Measurements from ENCODE around the gene TMBIM6.
"Not testable (repeated sequence)": the region's sequence is repeated elsewhere in the genome, so short reads cannot be mapped to it uniquely, and the experiment has no call there.

The TMBIM6 gene

GRCh38 chr12:49766115-49766455, 24.7 kb downstream of the TMBIM6 start:
- intact Hi-C loops (cut with DNase I) = no loop called here
- no peak for DNase-seq

- intact Hi-C loops (cut with DNase I) = no loop called here
- no peak for DNase-seq
Measured at GRCh38 chr12:49767333-49767732, 26.0 kb downstream of the TMBIM6 start.

DNA sequence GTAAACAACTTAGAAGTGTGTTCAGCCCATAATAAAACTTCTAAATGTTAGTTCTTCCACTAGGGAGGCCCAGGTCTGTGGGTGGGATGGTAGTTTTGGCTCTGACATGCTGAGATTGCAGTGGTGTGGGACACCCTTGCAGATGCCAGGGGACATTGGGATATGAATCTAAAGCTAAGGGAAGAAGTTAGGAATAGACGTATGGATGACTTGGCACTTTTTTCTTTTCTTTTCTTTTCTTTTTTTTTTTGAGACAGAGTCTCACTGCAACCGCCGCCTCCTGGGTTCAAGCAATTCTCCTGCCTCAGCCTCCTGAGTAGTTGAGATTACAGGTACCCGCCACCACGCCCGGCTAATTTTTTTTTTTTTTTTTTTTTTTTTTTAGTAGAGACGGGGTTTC, 31.7 kb downstream of the TMBIM6 start:
- DNase-seq; intact Hi-C loops (cut with DNase I): not testable (repeated sequence)

GRCh38 chr12:49776413-49776812, 35.1 kb downstream of the TMBIM6 start:
- peak; percentile 55 to 97 (median 74) for DNase-seq
- intact Hi-C loops (cut with DNase I) = loop anchor here (1.0 kb wide), 1 partner anchor 63 kb away; no protein-coding TSS in a partner anchor

- intact Hi-C loops (cut with DNase I) = loop anchor here (1.0 kb wide), 1 partner anchor 62 kb away; no protein-coding TSS in a partner anchor
- peak in 1 of 10 donors; percentile 65 for DNase-seq
Measured at GRCh38 chr12:49776858-49777257, 35.5 kb downstream of the TMBIM6 start.

DNA sequence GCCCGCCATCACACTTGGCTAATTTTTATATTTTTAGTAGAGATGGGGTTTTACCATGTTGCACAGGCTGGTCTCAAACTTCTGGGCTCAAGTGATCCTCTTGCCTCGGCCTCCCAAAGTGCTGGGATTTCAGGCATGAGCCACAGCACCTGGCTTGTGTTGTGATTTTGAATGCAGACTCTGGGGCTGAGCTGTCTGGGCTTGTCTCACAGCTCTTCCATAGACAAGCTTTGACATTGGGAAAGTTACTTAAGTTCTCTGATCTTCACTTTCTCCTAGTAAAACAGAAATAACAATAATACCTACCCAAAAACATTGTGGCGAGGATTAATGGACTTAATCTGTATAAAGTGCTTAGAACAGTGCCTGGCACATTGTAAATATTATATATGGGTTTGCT, 36.0 kb downstream of the TMBIM6 start:
- no peak for DNase-seq
- intact Hi-C loops (cut with DNase I) = no loop called here

DNA sequence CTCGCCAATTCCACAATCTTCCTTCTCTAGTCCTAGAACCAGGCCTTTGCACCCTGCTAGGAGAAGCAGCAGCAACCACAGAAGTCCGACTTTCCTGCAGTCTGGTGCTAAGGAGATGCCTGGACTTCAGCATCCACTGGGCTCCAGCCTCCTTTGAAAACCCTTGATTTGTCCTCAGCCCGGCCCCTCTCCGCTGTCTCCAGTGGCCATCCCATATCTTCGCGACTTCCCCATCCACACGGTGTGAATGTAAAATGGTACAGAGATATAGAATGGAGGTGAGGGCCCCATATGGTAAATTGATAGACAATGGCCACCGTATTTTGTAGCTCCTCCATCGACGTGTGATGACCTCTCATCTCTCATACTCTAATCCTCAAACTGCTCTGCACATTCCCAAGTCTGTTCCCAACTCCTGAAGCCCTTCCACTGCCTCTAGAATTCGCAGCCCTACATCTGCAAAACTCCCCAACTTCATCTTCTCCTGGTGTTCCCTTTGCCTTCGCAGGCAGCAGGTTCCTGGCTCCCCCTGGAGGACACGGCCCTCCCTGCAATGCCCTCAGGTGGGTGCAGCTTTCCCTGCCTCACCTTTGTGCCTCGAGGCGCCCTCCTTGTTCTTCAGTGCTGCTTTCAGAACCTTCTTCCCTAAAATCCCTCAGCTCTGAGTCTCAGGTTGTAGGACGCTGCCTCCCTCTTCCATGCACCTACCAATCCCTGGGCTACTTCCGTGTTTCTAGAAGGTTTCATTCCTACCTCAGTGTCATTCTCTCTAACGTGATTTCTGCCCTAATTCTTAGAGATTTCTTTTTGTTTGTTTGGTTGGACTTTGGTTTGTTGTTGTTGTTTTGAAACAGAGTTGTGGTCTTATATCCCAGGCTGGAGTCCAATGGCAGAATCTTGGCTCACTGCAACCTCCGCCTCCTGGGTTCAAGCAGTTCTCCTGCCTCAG, 36.7 kb downstream of the TMBIM6 start:
- intact Hi-C loops (cut with DNase I) = no loop called here
- peak in 8 of 10 donors; percentile 35 to 91 (median 58) for DNase-seq

GRCh38 chr12:49779581-49779980, 38.2 kb downstream of the TMBIM6 start:
- intact Hi-C loops (cut with DNase I) = no loop called here

GRCh38 chr12:49780914-49781313, 39.6 kb downstream of the TMBIM6 start:
- intact Hi-C loops (cut with DNase I) = not testable (repeated sequence)

More at GRCh38 chr12:49779581-49779980, 38.2 kb downstream of the TMBIM6 start:
- DNase-seq = no peak

DNA sequence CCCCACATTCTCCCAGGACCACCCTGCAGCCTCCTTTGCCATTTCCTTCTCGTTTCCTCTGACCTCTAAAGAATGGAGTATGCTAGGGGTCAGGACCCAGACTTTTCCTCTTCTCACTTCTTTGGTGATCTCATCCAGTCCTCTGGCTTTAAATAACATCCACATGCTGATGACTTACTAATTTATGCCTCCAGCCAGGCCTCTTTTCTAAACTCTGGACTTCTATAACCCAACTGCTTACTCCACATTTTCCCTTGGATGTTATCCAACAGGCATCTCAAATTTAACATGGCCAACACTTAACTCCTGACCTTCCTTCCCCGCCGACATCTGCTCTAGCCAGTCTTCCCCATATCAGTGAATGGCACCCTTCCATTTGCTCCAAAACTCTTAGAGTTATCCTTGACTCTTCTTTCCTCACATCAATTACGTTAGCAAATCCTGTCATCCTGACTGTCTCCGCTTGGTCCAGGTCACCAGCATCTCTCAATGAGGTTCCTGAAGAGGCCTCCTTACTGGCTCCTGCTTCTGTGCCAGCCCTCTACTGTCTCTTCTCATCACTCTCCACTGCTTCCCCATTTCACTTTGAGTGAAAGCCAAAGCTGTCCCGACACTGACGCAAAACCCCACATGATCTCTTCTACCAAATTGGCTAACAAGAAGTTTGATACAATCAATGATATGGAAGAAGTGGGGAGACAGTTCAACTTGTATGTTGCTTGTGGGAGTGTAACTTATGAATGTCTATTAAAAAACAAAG, 42.7 kb downstream of the TMBIM6 start:
- intact Hi-C loops (cut with DNase I) = no loop called here
- peak in 1 of 10 donors; percentile 6 for DNase-seq

More at GRCh38 chr12:49780914-49781313, 39.6 kb downstream of the TMBIM6 start:
- DNase-seq = not testable (repeated sequence)

GRCh38 chr12:49784756-49785409, 43.5 kb downstream of the TMBIM6 start:
- DNase-seq = peak in 1 of 10 donors; percentile 24
- intact Hi-C loops (cut with DNase I) = no loop called here

DNA sequence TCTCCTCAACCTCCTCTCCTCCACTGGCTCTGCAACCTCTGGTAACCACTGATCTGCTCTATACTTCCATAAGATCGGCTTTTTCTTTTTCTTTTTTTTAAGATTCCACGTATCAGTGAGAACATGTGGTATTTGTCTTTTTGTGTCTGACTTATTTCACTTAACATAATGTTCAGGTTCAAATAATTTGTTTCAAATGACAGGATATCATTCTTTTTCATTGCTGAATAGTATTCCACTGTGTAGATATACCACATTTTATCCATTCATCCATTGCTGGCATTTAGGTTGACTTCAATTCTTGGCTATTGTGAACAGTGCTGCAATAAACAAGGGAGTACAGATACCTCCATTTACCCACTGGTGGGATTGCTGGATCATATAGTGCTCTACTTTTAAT, 46.3 kb downstream of the TMBIM6 start:
- intact Hi-C loops (cut with DNase I) = no loop called here
- DNase-seq = no peak

GRCh38 chr12:49789992-49790391, 48.6 kb downstream of the TMBIM6 start:
- intact Hi-C loops (cut with DNase I) = no loop called here
- DNase-seq = peak in 1 of 10 donors; percentile 38

DNA sequence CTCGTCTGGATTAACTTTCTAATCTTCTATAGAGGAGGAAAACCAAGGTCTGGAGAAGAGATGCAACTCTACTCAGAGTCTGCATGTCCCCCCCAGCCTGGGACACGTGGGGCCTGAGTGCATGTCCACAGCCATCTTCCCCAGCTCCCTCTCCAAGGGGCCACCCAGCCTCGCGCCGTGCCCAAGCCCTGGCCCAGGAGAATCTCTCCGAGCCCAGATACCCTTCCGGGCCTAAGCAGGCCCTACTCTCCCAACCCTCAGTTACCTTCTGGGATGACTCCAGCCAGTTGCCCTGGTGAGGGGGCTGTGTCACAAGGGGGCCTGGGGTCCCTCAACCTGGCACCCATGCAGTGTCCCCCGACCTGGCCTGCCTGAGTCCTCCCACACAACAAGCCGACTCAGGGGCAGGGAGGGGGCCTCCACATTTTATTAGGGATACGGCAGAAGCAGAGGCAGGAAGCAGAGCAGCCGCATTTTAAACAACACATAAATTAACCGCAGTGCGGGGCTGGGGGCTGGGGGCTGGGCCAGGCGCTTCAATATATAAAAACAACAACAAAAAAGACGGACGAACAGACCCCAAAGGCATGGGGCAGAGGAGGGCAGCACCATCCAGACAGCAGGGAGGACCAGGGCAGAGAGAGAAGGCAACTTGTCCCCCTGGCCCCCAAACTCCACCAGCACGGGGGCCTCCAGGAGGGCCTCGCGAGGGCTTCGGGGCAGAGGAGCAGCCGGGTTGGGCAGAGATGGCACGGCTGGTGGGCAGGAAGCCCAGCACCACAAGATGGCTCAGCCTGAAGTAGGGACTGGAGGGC, 49.6 kb downstream of the TMBIM6 start:
- intact Hi-C loops (cut with DNase I) = no loop called here
- peak in 1 of 10 donors; percentile 57 for DNase-seq

GRCh38 chr12:49791700-49792099, 50.3 kb downstream of the TMBIM6 start:
- peak in 2 of 10 donors; percentile 48 to 74 for DNase-seq
- intact Hi-C loops (cut with DNase I) = no loop called here

- DNase-seq = peak in 2 of 10 donors; percentile 15 to 68
- intact Hi-C loops (cut with DNase I) = no loop called here
Measured at GRCh38 chr12:49792181-49792970, 51.0 kb downstream of the TMBIM6 start.

DNA sequence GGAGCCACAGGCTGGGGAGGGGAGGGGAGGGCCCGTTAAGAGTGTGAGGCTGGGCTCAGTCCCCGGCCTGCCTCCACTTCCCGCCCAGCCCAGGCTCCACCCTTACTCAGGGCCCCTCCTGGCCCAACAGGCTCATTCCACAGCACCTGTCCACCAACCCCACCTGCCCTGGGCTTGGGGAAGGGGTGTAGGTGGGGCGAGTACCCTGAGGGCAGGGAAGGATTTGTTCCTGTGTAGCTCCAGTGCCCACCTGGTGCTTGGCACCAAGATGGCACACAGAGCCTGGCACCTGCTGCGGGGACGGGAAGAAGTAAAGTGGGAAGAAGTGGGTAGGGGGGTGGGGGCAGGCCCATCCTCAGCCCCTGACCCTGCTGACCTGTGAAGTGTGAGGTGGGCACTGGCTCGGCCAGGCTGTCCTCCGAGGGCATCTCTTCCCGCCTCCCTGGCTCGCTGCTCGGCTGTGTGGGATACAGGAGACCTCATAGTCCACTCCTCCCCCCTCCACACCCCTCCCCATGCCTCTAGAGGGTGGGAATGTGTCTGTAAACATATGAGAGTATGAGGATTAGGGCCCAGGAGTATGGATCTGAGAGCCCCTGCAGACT, 51.7 kb downstream of the TMBIM6 start:
- peak in 1 of 10 donors; percentile 55 for DNase-seq
- intact Hi-C loops (cut with DNase I) = no loop called here

GRCh38 chr12:49793620-49794019, 52.3 kb downstream of the TMBIM6 start:
- intact Hi-C loops (cut with DNase I) = no loop called here
- DNase-seq = peak in 1 of 10 donors; percentile 34

- intact Hi-C loops (cut with DNase I) = no loop called here
- DNase-seq = no peak
Measured at GRCh38 chr12:49794021-49794420, 52.7 kb downstream of the TMBIM6 start.
